K562 (cell line): ENCODE results near the gene ETV7. TPM values are rescaled to one million over a fixed set of nuclear protein-coding genes. Genes with fewer than 3 reads are reported as not detected.

Source experiments
- ADNP ChIP-seq: fragments of 200-800 bp; sonication (Bioruptor generic); IDR thresholded peaks from 2 replicates; pipeline ENCODE4 v1.6.1; 2016; ENCODE audit warnings: missing genetic modification characterization, missing compliant biosample characterization
- ARID3A ChIP-seq: IDR thresholded peaks from 2 replicates; pipeline ENCODE4 v1.6.1; 2012; ENCODE audit warnings: low read depth, low read length, improper control_type of control experiment, borderline replicate concordance
- DEAF1 ChIP-seq: fragments of 450-650 bp; formaldehyde crosslinking; IDR thresholded peaks from 2 replicates; pipeline ENCODE4 v1.4.0; 2020; ENCODE audit warnings: mild to moderate bottlenecking, moderate library complexity
- E4F1 ChIP-seq: fragments of 250-450 bp; sonication (Bioruptor Pico); IDR thresholded peaks from 2 replicates; pipeline ENCODE4 v1.5.0; 2021; ENCODE audit warnings: mild to moderate bottlenecking, borderline replicate concordance
- EHMT2 ChIP-seq: fragments of 450-650 bp; IDR thresholded peaks from 2 replicates; pipeline ENCODE4 v1.6.1; 2018; ENCODE audit warnings: antibody characterized with exemption
- ILF3 ChIP-seq: fragments of 450-650 bp; IDR thresholded peaks from 2 replicates; pipeline ENCODE4 v1.6.1; 2018; ENCODE audit warnings: antibody characterized with exemption, mild to moderate bottlenecking, moderate library complexity, borderline replicate concordance
- KAT7 ChIP-seq: sonication (generic); formaldehyde crosslinking; IDR thresholded peaks from 2 replicates; pipeline ENCODE4 v1.8.0; 2022; ENCODE audit warnings: missing genetic modification reagents, mild to moderate bottlenecking, borderline replicate concordance
- L3MBTL2 ChIP-seq: fragments of 450-650 bp; IDR thresholded peaks from 2 replicates; pipeline ENCODE4 v1.6.1; 2016; ENCODE audit warnings: mild to moderate bottlenecking, moderate library complexity
- RBFOX2 ChIP-seq: fragments of 200-400 bp; formaldehyde crosslinking; IDR thresholded peaks from 2 replicates; pipeline ENCODE4 v1.6.1; 2017; ENCODE audit warnings: low read depth, mild to moderate bottlenecking, low read length, moderate library complexity
- SMARCE1 ChIP-seq: fragments of 450-650 bp; IDR thresholded peaks from 2 replicates; pipeline ENCODE4 v1.7.1; 2016; ENCODE audit warnings: mild to moderate bottlenecking
- TEAD1 ChIP-seq, 2 experiments: fragments of 450-650 bp in 1 of 2; sonication (generic) in 1 of 2; formaldehyde crosslinking; IDR thresholded peaks; 2 replicates each; pipeline versions ENCODE4 v1.4.0 to v1.8.0; 2020 to 2022; ENCODE audit warnings: mild to moderate bottlenecking in 2 of 2, missing genetic modification reagents in 1 of 2
- YBX1 ChIP-seq: fragments of 450-650 bp; IDR thresholded peaks from 2 replicates; pipeline ENCODE4 v1.7.1; 2016; ENCODE audit warnings: mild to moderate bottlenecking
- ZHX1 ChIP-seq: fragments of 150-350 bp; conservative IDR thresholded peaks from 2 replicates; pipeline ENCODE4 v1.6.1; 2014; ENCODE audit warnings: low read length
- polyA plus RNA-seq, 8 experiments: library from polyadenylated mRNA; depleted of rRNA in 4 of 8; stranded (reverse) in 5 of 8; unstranded in 3 of 8; fragments of >200 nt; fragmentation: Nextera tagmentation in 2 of 8; fragmentation: Illumina TruSeq in 1 of 8; extraction: Ambion mirVana in 2 of 8; extraction: Trizol in 1 of 8; gene quantifications; 2 replicates each; pipeline versions ENCODE4 v1.2.1 to v1.2.3, GENCODE V29; 2011 to 2014; ENCODE audit warnings: inconsistent platforms in 1 of 8, missing spikeins in 1 of 8
- total RNA-seq, 7 experiments: library from RNA; depleted of rRNA in 6 of 7; stranded (reverse); fragments of >200 nt in 6 of 7; fragmentation: Illumina TruSeq in 2 of 7; extraction: Trizol in 2 of 7; gene quantifications; 2 replicates each; pipeline versions ENCODE4 v1.2.1 to v1.2.3, GENCODE V29; 2011 to 2021; ENCODE audit warnings: low replicate concordance in 1 of 7
- TF ChIP-seq, protein P1 (sequence below): fragments of 250-450 bp; sonication (Bioruptor Pico); IDR thresholded peaks from 2 replicates; pipeline ENCODE4 v1.5.0; 2021; ENCODE audit warnings: mild to moderate bottlenecking, moderate library complexity

Gene ETV7
- total and polyA plus RNA-seq, 9 of the 15 experiments (the other 6 are each of a cell fraction or from before 2014, with no cell fraction given): 0.07 to 0.22 (median 0.14) TPM; not detected in 3

- peak; percentile 38; the same call in 1 of the 2 replicates for TF ChIP-seq EHMT2
- TF ChIP-seq, protein P1, sequence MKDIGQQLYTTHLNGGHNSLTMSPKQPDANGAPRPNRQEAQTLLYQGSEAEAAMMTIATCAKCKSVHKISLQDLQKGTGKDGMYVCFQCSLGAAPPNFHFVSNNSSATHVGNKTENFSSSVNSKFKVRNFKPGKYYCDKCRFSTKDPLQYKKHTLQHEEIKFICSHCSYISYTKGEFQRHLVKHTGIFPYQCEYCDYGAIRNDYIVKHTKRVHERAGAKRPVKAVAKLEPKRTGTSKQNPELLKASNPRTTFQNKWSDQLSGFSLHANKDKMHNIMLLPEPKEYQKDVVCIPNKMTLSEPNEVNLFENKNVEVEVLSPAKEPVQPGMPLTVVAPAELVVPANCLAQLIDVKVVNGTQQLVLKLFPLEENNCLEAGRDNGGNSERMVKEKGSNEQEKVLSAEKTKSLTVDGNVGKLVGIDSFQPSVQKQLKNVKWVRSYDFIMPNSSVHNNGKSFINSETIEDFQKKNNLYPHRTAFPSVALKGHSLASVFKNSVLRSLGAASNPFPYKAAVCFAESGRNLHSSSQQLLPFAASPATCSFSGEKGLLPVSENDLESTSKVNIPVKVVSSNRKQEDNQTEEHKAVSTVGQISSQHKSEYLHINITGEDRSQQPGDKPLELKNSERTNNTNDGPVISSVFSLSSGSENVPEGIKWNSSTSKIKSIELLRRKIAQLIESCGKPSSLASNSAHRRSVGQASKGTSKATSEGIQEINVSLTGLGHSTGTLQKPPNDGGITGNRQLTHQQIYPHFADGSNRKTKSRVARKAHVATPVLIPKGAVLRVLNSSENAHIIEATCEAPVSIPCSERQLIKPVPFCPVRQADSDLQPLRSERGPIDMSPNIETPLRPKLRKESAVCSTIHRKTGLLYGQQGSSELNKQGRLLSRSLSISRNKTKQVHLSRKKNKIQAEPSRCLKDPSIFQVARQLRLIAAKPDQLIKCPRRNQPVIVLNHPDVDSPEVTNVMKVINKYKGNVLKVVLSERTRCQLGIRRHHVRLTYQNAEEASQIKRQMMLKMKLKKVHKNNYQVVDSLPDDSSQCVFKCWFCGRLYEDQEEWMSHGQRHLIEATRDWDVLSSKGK (CRISPR knock-in tag): no peak
- no peak for TF ChIP-seq ILF3
- TF ChIP-seq SMARCE1: peak; percentile 42; the same call in 1 of the 2 replicates
- TF ChIP-seq E4F1 (CRISPR knock-in tag): no peak
- no peak for TF ChIP-seq ARID3A
- TF ChIP-seq TEAD1 (CRISPR knock-in tag; IDR thresholded peaks at IDR 0.05): peak in 1 of 2 experiments; percentile 78; a peak in 2 of 4 replicates
- no peak for TF ChIP-seq YBX1
- TF ChIP-seq ADNP (tag): peak; percentile 66
- peak; percentile 10; the same call in 1 of the 2 replicates for TF ChIP-seq KAT7 (CRISPR knock-in tag)
- TF ChIP-seq DEAF1 (CRISPR knock-in tag): peak; percentile 73
- TF ChIP-seq RBFOX2: 0 out of 2 replicates have a peak, but pooled peaks have one; percentile 19
- peak; percentile 90; the same call in 1 of the 2 replicates for TF ChIP-seq ZHX1
- peak; percentile 97 for TF ChIP-seq L3MBTL2
Observed at GRCh38 chr6:36340618-36341454, 46.6 kb downstream of the ETV7 start (continued).
